ENCODE results near the gene TTF2.
A peak's percentile ranks its signal among the peaks of the same experiment; 100 is the strongest.

TTF2 gene

GRCh38 chr1:117046781-117047180 lies 13.3 kb upstream of the TTF2 start:
- no peak for DNase-seq

- DNase-seq: no peak
Observed at GRCh38 chr1:117047271-117047670, 12.9 kb upstream of the TTF2 start.

- no peak for DNase-seq
Observed at GRCh38 chr1:117049857-117050256, 10.3 kb upstream of the TTF2 start.

GRCh38 chr1:117051224-117052064 lies 8.7 kb upstream of the TTF2 start:
- DNase-seq: peak; percentile 6

GRCh38 chr1:117054068-117054467 lies 6.1 kb upstream of the TTF2 start:
- DNase-seq: no peak

GRCh38 chr1:117058810-117059209 lies 1.3 kb upstream of the TTF2 start:
- no peak for DNase-seq

GRCh38 chr1:117059334-117059677 lies 820 bp upstream of the TTF2 start:
- peak; percentile 64 for DNase-seq

GRCh38 chr1:117060441-117061317 lies 553 bp downstream of the TTF2 start:
- DNase-seq: peak; percentile 32

GRCh38 chr1:117061986-117062415 lies 1.9 kb downstream of the TTF2 start:
- peak; percentile 8 for DNase-seq

- no peak for DNase-seq
Observed at GRCh38 chr1:117066367-117066766, 6.2 kb downstream of the TTF2 start.

- peak; percentile 26 for DNase-seq
Observed at GRCh38 chr1:117067533-117068370, 7.6 kb downstream of the TTF2 start.

GRCh38 chr1:117068580-117068979 lies 8.5 kb downstream of the TTF2 start:
- no peak for DNase-seq

GRCh38 chr1:117069220-117069844 lies 9.2 kb downstream of the TTF2 start:
- DNase-seq: no peak

GRCh38 chr1:117070124-117070523 lies 10.0 kb downstream of the TTF2 start:
- no peak for DNase-seq

GRCh38 chr1:117076648-117077047 lies 16.5 kb downstream of the TTF2 start:
- no peak for DNase-seq

- no peak for DNase-seq
Observed at GRCh38 chr1:117077267-117077666, 17.1 kb downstream of the TTF2 start.

GRCh38 chr1:117079737-117080136 lies 19.6 kb downstream of the TTF2 start:
- DNase-seq: no peak

- DNase-seq: no peak
Observed at GRCh38 chr1:117084231-117084630, 24.1 kb downstream of the TTF2 start.

GRCh38 chr1:117087686-117088085 lies 27.6 kb downstream of the TTF2 start:
- DNase-seq: no peak

GRCh38 chr1:117089996-117090395 lies 29.9 kb downstream of the TTF2 start:
- no peak for DNase-seq

- no peak for DNase-seq
Observed at GRCh38 chr1:117092594-117092993, 32.5 kb downstream of the TTF2 start.

GRCh38 chr1:117093091-117093534 lies 33.0 kb downstream of the TTF2 start:
- no peak for DNase-seq
